Muscle of back (tissue), 11 donors: ENCODE data around the gene LINC01488. TPM values are rescaled to one million over a fixed set of nuclear protein-coding genes. Genes with fewer than 3 reads are reported as not detected.

Experiments
- DNase-seq, 3 donors: peaks; one replicate each; pipeline versions ENCODE4 v3.0.0 to v3.0.0-alpha.2; 2013
- polyA plus RNA-seq, 10 donors: library from polyadenylated mRNA; unstranded; fragments of 120-200 nt; gene quantifications; one replicate each; pipeline ENCODE4 v1.2.1, GENCODE V29; 2013; ENCODE audit not compliant: insufficient read length in 10 of 10

LINC01488 gene
- polyA plus RNA-seq, 10 donors = 0.05 to 0.26 (median 0.08) TPM; not detected in 3

GRCh38 chr11:69463181-69463994 is 18.1 kb upstream of the LINC01488 start:
- peak; percentile 78 to 97 (median 88) for DNase-seq

DNA sequence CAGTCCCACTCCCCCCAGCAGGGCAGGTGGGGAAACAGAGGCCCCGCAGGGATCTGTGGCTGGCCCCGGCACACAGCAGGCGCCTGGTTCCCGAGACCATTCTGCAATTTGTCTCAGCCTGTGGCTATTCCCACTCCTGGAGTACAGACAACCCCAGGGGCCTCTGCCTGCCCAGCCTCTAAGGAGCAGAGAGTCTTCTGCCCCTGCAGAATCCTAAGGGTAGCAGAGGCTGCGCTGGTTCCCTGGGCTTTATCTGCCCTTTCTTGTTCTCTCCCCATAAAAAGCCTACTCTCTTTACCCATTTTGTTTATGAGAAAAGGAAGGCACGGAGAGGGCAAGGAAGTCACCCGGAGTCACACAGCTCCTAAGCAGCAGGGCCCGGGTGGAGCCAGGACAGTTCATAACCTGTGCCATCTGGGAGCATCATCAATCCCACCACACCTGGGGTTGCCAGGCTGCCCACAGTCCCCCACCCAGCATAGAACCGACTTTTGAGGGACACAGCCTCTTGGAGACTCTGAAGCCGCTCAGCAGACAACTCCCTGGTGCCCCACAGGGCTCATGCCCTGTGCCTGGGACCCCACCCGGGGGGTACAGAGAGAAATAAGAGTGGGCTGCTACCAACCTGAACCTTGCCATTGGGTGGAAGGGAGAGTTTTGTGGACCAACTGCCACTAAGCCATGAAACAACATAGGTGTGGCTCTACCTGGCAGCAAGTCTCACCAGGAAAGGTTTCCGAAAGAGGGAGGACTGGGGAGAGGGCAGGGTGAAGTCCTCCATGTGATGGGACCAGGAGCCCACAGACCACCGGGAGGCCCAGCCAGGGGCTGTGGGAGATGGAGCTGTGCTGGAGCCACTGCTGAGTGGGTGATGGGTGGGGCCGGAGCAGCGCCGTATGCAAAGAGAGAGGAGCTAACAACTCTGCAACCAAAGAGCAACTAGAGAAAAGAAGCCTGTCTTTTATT is 17.2 kb upstream of the LINC01488 start:
- no peak for DNase-seq

GRCh38 chr11:69465236-69466000 is 16.0 kb upstream of the LINC01488 start:
- DNase-seq = no peak

GRCh38 chr11:69466039-69466438 is 15.4 kb upstream of the LINC01488 start:
- DNase-seq = no peak

DNA sequence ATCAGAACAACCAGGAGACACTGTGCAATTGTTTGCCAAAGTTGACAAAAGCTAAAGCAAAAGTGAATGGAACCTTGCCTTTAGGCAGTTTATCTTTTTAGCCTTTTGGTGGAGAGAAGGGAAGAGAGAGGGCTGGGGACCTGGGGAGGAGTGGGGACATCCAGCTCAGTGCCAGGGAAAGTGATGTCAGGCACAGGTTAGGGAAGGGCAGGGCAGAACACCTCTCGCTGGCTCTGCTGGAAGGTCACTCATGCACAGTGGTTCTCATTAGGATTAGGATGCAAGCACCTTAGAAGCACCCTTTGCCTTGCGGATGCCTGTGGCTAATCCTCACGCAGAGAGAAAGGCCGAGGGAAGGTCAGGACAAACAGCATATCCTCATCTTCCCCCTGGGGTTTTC is 14.3 kb upstream of the LINC01488 start:
- DNase-seq = no peak

DNA sequence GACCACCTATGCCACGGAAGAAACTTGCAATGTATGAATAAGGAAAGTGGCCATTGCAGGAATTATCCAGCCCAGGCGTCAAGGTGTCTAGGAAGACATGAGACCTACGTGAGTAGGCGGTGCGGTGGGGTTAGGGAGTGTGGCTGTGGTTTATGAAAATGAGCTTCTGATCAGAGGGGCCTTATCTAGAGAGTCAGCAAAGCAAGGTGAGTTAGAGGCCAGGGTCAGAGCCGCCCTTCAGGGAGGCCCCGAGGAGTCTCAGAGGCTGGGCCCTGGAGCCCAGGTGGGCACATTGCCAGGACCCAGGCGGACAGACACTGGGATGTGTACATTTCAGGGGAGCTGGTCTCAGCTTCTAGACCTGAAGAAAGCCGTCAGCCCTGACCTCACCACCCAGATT is 13.8 kb upstream of the LINC01488 start:
- DNase-seq = no peak

DNA sequence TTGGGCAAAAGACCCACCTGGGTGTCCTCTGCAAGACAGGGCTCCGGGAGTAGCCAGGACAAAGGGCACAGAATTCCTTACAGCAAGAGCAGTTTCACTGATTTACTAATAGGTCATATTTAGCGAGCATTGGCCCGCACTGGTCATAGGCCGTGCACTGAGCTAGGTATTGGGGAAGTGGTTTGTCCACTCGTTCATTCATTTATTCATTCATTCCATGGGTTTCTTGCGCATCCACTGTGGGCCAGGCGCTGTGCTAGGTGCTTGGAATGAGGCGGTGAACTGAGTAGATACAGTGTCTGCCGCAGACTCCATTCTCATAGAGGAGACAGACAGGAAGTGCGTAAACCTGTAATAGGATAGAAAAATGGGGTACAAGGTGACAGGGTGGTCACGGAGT is 13.2 kb upstream of the LINC01488 start:
- no peak for DNase-seq

GRCh38 chr11:69468911-69469885 is 12.3 kb upstream of the LINC01488 start:
- DNase-seq = no peak

DNA sequence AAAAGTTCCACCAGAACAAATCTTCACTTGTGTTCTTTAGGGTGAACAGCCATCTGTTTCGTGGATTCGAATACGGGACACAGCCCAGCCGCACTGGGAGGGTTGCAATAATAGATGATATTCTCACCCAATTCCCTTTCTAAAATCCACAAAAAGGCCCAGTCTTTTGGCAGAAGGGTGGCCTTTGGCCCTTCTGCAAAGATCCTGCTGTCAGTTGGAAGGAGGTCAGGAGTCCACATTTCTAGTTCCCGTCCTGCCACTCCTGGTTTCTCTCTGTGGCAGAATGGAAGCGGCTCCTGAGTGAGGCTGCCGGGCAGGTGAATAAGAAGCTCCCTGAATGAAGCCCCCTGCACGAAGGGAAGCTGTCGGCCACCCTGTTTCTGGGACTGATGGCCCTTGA is 11.2 kb upstream of the LINC01488 start:
- no peak for DNase-seq

- peak in 1 of 3 donors; percentile 59 for DNase-seq
These were observed 10.4 kb upstream of the LINC01488 start for GRCh38 chr11:69470793-69471728.

DNA sequence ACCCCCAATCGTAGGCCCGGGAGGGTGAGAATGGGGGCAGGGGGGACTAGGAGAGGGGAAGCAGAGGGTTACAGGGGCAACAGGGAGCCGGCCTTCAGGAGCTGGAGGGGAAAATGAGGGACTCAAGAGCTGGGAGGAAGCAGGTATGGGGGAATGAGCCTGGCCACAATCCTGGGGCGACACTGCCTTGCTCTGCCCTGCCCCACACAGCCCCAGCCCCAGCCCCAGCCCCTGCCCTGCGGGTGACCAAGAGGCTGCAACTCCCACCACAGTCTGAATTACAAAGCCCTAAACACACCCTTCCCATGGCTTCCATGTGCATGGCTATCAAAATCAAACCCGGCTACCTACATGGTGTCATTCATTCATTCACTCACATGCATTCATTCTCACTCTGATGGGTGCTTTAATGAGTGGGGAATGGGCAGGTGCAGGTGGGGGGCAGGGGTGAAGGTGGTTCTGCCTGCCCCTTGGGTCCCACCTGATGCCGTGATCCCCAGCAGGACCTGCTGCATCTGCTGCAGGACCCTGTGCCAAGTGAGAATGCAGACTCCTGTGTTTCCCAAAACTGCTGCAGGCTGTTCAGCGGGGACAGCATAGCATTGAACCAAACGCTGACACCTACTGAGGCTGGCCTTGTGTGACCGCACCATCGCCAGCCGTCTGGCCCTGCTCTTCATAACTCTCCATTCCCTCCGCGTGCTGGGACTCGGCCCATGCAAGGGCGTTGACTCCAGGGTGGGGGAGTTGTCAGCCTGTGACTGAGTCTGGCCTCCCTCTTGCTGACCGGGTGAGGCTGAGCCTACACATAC is 9.5 kb upstream of the LINC01488 start:
- no peak for DNase-seq

- no peak for DNase-seq
These were observed 8.8 kb upstream of the LINC01488 start for GRCh38 chr11:69472541-69473275.

- no peak for DNase-seq
These were observed 8.1 kb upstream of the LINC01488 start for GRCh38 chr11:69473276-69473845.

DNA sequence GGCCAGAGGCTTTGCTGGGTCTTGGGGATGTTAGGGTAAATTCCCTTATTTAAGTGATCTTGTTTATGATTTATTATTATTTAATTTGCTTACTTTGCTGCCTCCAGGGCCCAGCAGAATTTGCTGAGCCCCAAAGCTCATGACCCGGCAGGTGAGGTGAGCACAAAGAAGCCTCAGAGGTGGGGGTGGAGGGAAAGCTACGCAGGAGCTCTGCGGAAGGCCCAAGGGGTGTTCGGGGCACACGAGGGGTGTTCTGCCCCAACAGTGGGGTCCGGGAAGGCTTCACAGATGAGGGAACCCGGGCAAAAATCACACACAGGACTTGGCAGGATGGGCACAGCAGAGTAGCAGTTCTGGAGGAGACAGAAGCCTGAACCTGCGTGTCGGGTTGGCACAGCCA is 6.7 kb upstream of the LINC01488 start:
- DNase-seq = no peak

GRCh38 chr11:69475141-69475865 is 6.2 kb upstream of the LINC01488 start:
- no peak for DNase-seq

- no peak for DNase-seq
These were observed 5.5 kb upstream of the LINC01488 start for GRCh38 chr11:69475866-69476471.
